ENCODE measurements around the gene GGCX.

The GGCX gene

DNA sequence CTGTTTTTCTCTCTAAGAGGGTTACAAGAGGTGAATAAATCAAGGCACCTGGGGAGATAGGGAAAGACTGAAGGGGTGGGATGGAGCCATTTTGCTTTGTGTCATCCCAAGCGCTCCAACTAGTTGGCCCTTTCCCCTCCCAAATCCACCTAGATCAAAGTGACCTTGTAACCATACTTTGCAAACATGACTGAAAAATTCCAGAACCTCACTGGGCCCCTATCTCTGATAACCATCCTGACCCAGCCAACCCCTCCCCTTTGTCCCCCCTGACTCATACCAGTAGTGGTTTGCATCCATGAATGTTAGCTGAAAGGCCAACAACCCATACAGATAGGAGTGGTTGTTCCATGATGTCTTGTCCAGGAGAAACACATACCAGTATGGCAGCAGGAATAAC is 3.1 kb downstream of the GGCX start:
- no peak overlapping the region for H3K27ac ChIP-seq (ENCODE audit: extremely low read depth, low read depth, low read length)
- no peak for TF ChIP-seq ZNF423 (tag by site-specific recombination; IDR thresholded peaks at IDR 0.05)
- TF ChIP-seq ZNF211 (tag by site-specific recombination; IDR thresholded peaks at IDR 0.05; ENCODE audit: low read depth): no peak
- no peak for TF ChIP-seq ZNF311 (tag by site-specific recombination; IDR thresholded peaks at IDR 0.05; ENCODE audit: borderline replicate concordance)
- no peak for TF ChIP-seq MZF1 (tag by site-specific recombination; IDR thresholded peaks at IDR 0.05; ENCODE audit: borderline replicate concordance)
- no peak for TF ChIP-seq ZNF133 (tag by site-specific recombination; IDR thresholded peaks at IDR 0.05)
- no peak for TF ChIP-seq SP7 (tag by site-specific recombination; IDR thresholded peaks at IDR 0.05)
- TF ChIP-seq ZNF660 (tag by site-specific recombination; IDR thresholded peaks at IDR 0.05): no peak
- no peak for TF ChIP-seq EGR2 (tag by site-specific recombination; IDR thresholded peaks at IDR 0.05; ENCODE audit: low read depth)
- TF ChIP-seq, protein P1, sequence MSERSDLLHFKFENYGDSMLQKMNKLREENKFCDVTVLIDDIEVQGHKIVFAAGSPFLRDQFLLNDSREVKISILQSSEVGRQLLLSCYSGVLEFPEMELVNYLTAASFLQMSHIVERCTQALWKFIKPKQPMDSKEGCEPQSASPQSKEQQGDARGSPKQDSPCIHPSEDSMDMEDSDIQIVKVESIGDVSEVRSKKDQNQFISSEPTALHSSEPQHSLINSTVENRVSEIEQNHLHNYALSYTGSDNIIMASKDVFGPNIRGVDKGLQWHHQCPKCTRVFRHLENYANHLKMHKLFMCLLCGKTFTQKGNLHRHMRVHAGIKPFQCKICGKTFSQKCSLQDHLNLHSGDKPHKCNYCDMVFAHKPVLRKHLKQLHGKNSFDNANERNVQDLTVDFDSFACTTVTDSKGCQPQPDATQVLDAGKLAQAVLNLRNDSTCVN (tag by site-specific recombination; optimal IDR thresholded peaks at IDR 0.05): no peak
- TF ChIP-seq, protein P2, sequence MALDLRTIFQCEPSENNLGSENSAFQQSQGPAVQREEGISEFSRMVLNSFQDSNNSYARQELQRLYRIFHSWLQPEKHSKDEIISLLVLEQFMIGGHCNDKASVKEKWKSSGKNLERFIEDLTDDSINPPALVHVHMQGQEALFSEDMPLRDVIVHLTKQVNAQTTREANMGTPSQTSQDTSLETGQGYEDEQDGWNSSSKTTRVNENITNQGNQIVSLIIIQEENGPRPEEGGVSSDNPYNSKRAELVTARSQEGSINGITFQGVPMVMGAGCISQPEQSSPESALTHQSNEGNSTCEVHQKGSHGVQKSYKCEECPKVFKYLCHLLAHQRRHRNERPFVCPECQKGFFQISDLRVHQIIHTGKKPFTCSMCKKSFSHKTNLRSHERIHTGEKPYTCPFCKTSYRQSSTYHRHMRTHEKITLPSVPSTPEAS (tag by site-specific recombination; IDR thresholded peaks at IDR 0.05): no peak
- TF ChIP-seq, protein P3, sequence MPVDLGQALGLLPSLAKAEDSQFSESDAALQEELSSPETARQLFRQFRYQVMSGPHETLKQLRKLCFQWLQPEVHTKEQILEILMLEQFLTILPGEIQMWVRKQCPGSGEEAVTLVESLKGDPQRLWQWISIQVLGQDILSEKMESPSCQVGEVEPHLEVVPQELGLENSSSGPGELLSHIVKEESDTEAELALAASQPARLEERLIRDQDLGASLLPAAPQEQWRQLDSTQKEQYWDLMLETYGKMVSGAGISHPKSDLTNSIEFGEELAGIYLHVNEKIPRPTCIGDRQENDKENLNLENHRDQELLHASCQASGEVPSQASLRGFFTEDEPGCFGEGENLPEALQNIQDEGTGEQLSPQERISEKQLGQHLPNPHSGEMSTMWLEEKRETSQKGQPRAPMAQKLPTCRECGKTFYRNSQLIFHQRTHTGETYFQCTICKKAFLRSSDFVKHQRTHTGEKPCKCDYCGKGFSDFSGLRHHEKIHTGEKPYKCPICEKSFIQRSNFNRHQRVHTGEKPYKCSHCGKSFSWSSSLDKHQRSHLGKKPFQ (tag by site-specific recombination; IDR thresholded peaks at IDR 0.05): no peak
- TF ChIP-seq, protein P4, sequence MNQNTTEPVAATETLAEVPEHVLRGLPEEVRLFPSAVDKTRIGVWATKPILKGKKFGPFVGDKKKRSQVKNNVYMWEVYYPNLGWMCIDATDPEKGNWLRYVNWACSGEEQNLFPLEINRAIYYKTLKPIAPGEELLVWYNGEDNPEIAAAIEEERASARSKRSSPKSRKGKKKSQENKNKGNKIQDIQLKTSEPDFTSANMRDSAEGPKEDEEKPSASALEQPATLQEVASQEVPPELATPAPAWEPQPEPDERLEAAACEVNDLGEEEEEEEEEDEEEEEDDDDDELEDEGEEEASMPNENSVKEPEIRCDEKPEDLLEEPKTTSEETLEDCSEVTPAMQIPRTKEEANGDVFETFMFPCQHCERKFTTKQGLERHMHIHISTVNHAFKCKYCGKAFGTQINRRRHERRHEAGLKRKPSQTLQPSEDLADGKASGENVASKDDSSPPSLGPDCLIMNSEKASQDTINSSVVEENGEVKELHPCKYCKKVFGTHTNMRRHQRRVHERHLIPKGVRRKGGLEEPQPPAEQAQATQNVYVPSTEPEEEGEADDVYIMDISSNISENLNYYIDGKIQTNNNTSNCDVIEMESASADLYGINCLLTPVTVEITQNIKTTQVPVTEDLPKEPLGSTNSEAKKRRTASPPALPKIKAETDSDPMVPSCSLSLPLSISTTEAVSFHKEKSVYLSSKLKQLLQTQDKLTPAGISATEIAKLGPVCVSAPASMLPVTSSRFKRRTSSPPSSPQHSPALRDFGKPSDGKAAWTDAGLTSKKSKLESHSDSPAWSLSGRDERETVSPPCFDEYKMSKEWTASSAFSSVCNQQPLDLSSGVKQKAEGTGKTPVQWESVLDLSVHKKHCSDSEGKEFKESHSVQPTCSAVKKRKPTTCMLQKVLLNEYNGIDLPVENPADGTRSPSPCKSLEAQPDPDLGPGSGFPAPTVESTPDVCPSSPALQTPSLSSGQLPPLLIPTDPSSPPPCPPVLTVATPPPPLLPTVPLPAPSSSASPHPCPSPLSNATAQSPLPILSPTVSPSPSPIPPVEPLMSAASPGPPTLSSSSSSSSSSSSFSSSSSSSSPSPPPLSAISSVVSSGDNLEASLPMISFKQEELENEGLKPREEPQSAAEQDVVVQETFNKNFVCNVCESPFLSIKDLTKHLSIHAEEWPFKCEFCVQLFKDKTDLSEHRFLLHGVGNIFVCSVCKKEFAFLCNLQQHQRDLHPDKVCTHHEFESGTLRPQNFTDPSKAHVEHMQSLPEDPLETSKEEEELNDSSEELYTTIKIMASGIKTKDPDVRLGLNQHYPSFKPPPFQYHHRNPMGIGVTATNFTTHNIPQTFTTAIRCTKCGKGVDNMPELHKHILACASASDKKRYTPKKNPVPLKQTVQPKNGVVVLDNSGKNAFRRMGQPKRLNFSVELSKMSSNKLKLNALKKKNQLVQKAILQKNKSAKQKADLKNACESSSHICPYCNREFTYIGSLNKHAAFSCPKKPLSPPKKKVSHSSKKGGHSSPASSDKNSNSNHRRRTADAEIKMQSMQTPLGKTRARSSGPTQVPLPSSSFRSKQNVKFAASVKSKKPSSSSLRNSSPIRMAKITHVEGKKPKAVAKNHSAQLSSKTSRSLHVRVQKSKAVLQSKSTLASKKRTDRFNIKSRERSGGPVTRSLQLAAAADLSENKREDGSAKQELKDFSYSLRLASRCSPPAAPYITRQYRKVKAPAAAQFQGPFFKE (tag by site-specific recombination; IDR thresholded peaks at IDR 0.05; ENCODE audit: borderline replicate concordance): no peak
- no peak for TF ChIP-seq ZNF23 (tag by site-specific recombination; IDR thresholded peaks at IDR 0.05; ENCODE audit: borderline replicate concordance)
- no peak for TF ChIP-seq ZNF792 (tag by site-specific recombination; IDR thresholded peaks at IDR 0.05)
- no peak for TF ChIP-seq ZNF121 (tag by site-specific recombination; IDR thresholded peaks at IDR 0.05)
- TF ChIP-seq GLI4 (tag by site-specific recombination; IDR thresholded peaks at IDR 0.05): no peak
- TF ChIP-seq, protein P5, sequence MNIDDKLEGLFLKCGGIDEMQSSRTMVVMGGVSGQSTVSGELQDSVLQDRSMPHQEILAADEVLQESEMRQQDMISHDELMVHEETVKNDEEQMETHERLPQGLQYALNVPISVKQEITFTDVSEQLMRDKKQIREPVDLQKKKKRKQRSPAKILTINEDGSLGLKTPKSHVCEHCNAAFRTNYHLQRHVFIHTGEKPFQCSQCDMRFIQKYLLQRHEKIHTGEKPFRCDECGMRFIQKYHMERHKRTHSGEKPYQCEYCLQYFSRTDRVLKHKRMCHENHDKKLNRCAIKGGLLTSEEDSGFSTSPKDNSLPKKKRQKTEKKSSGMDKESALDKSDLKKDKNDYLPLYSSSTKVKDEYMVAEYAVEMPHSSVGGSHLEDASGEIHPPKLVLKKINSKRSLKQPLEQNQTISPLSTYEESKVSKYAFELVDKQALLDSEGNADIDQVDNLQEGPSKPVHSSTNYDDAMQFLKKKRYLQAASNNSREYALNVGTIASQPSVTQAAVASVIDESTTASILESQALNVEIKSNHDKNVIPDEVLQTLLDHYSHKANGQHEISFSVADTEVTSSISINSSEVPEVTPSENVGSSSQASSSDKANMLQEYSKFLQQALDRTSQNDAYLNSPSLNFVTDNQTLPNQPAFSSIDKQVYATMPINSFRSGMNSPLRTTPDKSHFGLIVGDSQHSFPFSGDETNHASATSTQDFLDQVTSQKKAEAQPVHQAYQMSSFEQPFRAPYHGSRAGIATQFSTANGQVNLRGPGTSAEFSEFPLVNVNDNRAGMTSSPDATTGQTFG (tag by site-specific recombination; IDR thresholded peaks at IDR 0.05; ENCODE audit: borderline replicate concordance): no peak
- POLR2A ChIA-PET: interaction anchor here (0.9 kb wide), 1 partner anchor 18 kb away, joined by 3 read pairs; no protein-coding TSS in a partner anchor
- H3K4me3 ChIP-seq (ENCODE audit: low read depth, low read length): no peak overlapping the region
- H3K36me3 ChIP-seq (ENCODE audit: control insufficient read depth in 2 of 2, insufficient read depth in 1 of 2, low read length in 2 of 2): peaks cover 21 to 53% of the 10 kb centered on the region in 2 experiments
- no peaks in the 10 kb centered on the region for H3K9me3 ChIP-seq (ENCODE audit: control insufficient read depth, insufficient read depth, low read depth, low read length)
- CTCF ChIA-PET: interaction anchor here (1.5 kb wide), 1 partner anchor 258 kb away, joined by 4 read pairs; no protein-coding TSS in a partner anchor
- H3K4me1 ChIP-seq (ENCODE audit: control insufficient read depth, insufficient read depth, low read length): no peaks in the 10 kb centered on the region

Measured in HEK293 (cell line).